GM12865 (cell line): Measurements from ENCODE around the gene ABO.
"Not testable (repeated sequence)": the region's sequence is repeated elsewhere in the genome, so short reads cannot be mapped to it uniquely, and the experiment has no call there.

Experiments used
- DNase-seq: peaks from one replicate; pipeline ENCODE4 v3.0.0; 2010; ENCODE audit warnings: low read depth
- H3K4me3 ChIP-seq: 2 replicates; pipeline ENCODE4 v1.5.1; 2011; ENCODE audit warnings: mild to moderate bottlenecking, low read depth, low read length, control low read depth
- TF ChIP-seq, protein P1 (sequence below): IDR thresholded peaks from 2 replicates; pipeline ENCODE4 v1.5.1; 2011; ENCODE audit warnings: low read length, control low read depth, low read depth, inconsistent platforms; ENCODE audit not compliant: insufficient read depth; ENCODE audit errors: missing control alignments

Gene ABO

DNA sequence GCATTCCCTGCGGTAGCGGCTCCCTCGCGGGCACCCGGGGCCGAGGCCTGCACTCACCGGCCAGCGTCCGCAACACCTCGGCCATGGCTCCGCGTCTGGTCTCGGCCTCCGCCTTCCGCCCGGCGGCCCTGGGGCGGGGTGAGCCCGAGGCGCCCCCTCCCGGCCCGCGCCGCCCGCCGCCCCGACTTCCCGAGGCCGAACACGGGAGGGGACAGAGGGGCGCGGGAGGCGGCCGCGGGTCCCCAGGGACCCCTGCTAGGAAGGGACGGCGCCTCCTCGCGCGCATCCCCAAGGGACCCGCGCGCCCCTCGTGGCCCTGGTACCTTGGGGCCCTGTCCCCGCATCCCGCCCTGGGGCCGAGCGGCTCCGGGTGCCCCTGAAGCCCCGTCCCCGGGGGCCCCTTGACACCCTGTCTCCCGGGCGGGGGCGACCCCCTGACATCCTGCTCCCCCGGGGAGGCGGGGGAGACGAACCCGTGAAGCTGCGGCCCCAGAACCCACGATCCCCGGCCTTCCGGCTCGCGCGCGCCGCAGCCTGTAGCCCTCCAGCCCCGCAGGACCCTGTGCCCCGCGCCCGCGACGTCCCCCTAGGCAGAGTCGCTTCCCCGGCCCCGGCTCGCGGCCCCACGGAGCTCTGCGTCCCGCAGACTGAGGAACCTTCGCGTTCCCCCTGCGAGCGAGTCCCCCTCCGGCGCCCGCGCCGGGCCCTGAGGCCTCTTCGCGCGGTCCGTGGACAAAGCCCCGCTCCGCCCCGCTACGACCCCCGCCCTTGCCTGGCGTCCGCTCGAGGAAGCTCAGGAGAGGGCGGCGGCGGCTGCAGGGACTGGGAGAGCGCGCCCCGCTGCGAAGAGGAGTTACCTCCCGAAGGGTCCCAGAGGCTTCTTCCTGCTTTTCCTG, at the start of gene ABO:
Gene ABO (minus strand): TSS at position 97 of the 896 bp plus-strand sequence.
- no peak within 1 kb of the TSS for H3K4me3 ChIP-seq
- TF ChIP-seq, protein P1, sequence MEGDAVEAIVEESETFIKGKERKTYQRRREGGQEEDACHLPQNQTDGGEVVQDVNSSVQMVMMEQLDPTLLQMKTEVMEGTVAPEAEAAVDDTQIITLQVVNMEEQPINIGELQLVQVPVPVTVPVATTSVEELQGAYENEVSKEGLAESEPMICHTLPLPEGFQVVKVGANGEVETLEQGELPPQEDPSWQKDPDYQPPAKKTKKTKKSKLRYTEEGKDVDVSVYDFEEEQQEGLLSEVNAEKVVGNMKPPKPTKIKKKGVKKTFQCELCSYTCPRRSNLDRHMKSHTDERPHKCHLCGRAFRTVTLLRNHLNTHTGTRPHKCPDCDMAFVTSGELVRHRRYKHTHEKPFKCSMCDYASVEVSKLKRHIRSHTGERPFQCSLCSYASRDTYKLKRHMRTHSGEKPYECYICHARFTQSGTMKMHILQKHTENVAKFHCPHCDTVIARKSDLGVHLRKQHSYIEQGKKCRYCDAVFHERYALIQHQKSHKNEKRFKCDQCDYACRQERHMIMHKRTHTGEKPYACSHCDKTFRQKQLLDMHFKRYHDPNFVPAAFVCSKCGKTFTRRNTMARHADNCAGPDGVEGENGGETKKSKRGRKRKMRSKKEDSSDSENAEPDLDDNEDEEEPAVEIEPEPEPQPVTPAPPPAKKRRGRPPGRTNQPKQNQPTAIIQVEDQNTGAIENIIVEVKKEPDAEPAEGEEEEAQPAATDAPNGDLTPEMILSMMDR, result no peak
- no peak for DNase-seq

DNA sequence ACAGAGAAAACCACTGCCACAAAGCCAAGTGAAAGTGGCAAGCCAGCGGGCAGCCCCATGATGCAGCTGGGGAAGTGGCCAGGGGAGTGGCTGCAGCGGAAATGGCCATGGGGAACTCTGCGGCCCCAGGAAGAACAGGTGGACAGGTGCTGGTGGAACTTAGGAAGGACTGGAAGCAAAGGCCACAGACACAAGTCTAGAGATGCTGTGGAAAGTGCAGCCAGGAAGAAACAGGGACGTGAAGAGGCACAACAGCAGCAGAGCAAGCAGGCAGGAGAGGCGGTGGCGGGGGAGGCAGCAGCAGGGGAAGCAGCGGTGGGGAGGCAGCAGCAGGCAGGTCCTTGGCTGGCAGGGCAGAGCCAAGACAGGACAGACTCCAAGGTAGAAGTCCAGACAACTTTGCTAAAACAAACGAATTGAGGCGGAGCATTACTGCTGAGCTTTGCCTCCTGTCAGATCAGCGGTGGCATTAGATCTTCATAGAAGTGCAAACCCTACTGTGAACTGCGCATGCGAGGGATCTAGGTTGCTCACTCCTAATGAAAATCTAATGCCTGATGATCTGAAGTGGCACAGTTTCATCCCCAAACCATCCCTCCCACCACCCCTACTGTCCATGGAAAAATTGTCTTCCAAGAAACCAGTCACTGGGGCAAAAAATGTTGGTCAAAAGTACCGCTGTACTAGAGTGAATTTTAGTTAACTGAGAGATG, 49.1 kb upstream of the ABO start:
- DNase-seq, result no peak
- no peak overlapping the region for H3K4me3 ChIP-seq
- TF ChIP-seq, protein P1, result no peak

DNA sequence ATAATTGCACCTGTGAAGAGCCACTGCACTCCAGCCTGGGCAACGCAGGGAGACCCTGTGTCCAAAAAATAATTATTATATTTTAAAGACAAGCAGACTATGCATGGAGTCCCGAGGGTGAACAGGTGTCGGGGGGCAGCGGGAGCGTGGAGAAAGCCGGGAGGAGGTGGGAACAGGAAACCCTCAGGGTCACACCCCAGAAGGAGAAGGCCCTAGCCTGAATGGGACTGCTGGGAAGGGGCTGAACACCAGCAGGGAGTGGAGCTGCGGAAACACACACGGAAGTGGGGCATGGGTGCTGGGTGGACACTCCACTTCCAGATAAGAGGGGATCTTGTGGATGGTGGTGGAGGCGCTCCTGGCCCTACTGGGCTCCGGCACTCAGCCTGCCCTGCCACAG, 48.2 kb upstream of the ABO start:
- no peak overlapping the region for H3K4me3 ChIP-seq
- TF ChIP-seq, protein P1, result no peak
- no peak for DNase-seq

DNA sequence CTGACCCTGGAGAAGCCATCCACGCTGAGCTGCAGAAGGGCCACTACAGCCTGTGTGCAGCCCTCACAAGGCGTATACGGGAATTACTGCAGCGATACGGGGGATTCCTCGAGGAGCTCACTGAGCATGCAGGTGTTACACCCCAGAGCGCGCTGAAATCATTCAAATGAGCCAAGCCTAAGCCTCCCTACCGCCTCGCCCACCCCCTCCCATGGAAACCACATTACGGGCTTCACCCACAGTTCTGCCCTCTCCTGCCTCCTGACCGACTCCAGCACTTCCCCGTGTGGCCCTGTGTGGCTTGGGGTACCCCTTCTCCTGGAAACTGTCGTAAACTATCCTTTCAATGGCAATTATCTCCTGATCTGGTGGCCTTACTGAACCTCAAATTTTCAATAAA, 47.7 kb upstream of the ABO start:
- no peak overlapping the region for H3K4me3 ChIP-seq
- TF ChIP-seq, protein P1, result no peak
- DNase-seq, result no peak

DNA sequence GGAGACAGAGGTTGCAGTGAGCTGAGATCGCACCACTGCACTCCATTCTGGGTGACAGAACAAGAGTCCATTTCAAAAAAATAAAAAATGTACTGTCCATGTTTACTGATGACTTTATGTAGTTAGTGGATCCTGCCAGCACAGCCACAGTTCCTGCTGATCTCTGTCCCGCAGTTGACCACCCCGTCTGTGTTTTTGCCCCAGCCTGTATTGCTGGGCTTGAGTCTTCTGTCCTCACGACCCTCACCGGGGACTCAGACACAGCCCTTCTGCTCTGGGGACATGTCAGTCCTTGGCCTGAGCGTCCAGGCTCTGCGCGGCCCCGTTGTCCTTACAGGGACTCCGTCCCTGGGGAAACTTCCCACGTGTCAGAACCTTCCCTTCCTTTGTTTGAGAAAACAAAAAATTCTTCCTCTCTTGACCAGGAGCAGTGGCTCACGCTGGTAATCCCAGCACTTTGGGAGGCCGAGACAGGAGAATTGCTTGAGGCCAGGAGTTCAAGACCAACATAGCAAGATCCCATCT, 46.5 kb upstream of the ABO start:
- no peak for DNase-seq
- no peak overlapping the region for H3K4me3 ChIP-seq
- TF ChIP-seq, protein P1, result no peak

DNA sequence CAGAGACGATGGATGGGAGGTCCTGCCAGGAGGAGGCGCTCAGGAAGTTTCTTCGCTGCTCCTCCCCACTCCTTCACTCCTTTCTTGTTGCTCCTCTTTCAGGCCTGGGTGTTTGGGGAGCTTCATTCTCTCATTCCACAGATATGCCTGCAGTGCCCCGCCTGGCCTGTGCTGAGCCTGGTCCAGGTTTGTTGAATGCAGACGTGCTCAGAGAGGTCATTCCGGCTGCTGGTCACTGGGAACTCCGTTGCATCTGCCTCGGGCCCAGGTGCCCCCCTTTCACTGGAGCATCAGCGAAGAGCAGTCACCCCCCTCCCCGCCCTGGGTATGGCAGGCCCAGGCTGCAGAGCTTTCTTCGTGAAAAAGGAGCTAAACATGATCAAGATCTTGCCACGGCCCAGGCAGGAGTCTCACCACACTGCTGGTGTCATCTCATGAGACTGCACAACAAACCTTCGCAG, 45.5 kb upstream of the ABO start:
- DNase-seq, result no peak
- H3K4me3 ChIP-seq, result no peak overlapping the region
- TF ChIP-seq, protein P1, result no peak

DNA sequence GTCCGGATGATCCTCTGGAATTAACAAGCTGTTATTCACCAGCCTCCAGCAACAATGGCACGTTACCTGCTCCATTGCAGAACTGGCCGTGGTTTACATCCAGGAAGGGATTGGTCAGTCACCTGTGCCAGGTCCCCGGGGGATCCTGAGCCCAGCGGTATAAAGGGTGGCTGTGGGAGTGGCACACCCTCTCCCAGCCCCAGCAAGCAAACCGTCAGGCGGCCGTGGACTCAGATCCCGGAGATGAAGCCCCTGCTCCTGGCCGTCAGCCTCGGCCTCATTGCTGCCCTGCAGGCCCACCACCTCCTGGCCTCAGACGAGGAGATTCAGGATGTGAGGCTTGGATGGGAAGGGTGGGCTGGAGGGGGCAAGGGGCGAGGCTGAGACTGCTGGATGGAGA, 42.5 kb upstream of the ABO start:
- not testable (repeated sequence) for H3K4me3 ChIP-seq, DNase-seq
